Ovary (tissue), 9 donors: ENCODE data around the gene COLGALT1. TPM values are rescaled to one million over a fixed set of nuclear protein-coding genes. Genes with fewer than 3 reads are reported as not detected.

Experiments used
- DNase-seq, 5 donors: peaks; one replicate each; pipeline ENCODE4 v3.0.0-alpha.2; 2019 to 2020
- H3K27ac ChIP-seq, 2 donors: fragments of 200-600 bp; one replicate each; pipeline versions ENCODE4 v1.5.1 to v1.8.0; 2019 to 2022
- H3K27me3 ChIP-seq: fragments of 200-600 bp; one replicate; pipeline ENCODE4 v1.8.0; 2022
- H3K36me3 ChIP-seq: fragments of 200-600 bp; sonication (generic); one replicate; pipeline ENCODE4 v1.5.1; 2019
- H3K4me1 ChIP-seq: one replicate; pipeline ENCODE4 v1.8.1; 2013; ENCODE audit warnings: mild to moderate bottlenecking, moderate library complexity; ENCODE audit not compliant: insufficient read depth
- H3K4me3 ChIP-seq: fragments of 200-600 bp; sonication (generic); one replicate; pipeline ENCODE4 v1.5.1; 2017
- H3K9me3 ChIP-seq, 2 donors: fragments of 200-600 bp in 1 of 2; sonication (generic) in 1 of 2; one replicate each; pipeline versions ENCODE4 v1.5.1 to v1.8.1; 2013 to 2019; ENCODE audit warnings: mild to moderate bottlenecking in 1 of 2, moderate library complexity in 1 of 2
- CTCF ChIP-seq, 3 donors: fragments of 450-650 bp in 2 of 3; fragments of 200-600 bp in 1 of 3; IDR thresholded peaks; one replicate each; pipeline versions ENCODE4 v1.5.1 to v1.8.0; 2016 to 2022; ENCODE audit warnings: antibody characterized with exemption in 3 of 3, mild to moderate bottlenecking in 1 of 3
- EP300 ChIP-seq: sonication (generic); formaldehyde crosslinking; IDR thresholded peaks from one replicate; pipeline ENCODE4 v1.6.1; 2017; ENCODE audit warnings: antibody characterized with exemption
- POLR2A ChIP-seq: fragments of 450-650 bp; IDR thresholded peaks from one replicate; pipeline ENCODE4 v1.6.1; 2017; ENCODE audit warnings: antibody characterized with exemption, mild to moderate bottlenecking, moderate library complexity
- WGBS, 3 donors: extraction: QIAGEN DNeasy Blood & Tissue Kit in 1 of 3; methylation state at CpG; one replicate each; pipeline versions ENCODE4 v1.1.5 to v1.1.7; 2013 to 2017; 5-methylcytosine and 5-hydroxymethylcytosine counted together
- intact Hi-C, 4 donors: fragments of 100-400 bp; cut with DNase I; formaldehyde crosslinking; loops; one replicate each; pipeline versions ENCODE4 v1.11.0 to v1.15.1; 2022 to 2023
- polyA plus RNA-seq, 2 donors: library from polyadenylated mRNA; stranded (reverse); fragments of 200-250 nt in 1 of 2; fragments of 350-450 nt in 1 of 2; fragmentation: Illumina TruSeq in 1 of 2; extraction: RNeasy Lipid Tissue Mini Kit (QIAGEN cat#74804) in 1 of 2; gene quantifications; one replicate each; pipeline ENCODE4 v1.2.3, GENCODE V29; 2013 to 2014
- total RNA-seq, 7 donors: library from RNA; depleted of rRNA in 2 of 7; stranded (reverse); fragments of >200 nt in 2 of 7; fragmentation: NEBNext Ultra II Directional in 3 of 7; extraction: Animal tissue kit (Norgen Biotek cat#: 25700) in 3 of 7; gene quantifications; one replicate each; pipeline versions ENCODE4 v1.1.0 to v1.2.4, GENCODE V29; 2016 to 2023
- donor health status: DM: no; HTN: no; CAD: no; lungs with moderate emphysema.
- donor health status: DM: no; HTN: no; CAD: no.
- donor health status: Bipolar disorder and iron deficiency.
- donor health status: DM: yes; HTN: yes; CAD: no.
- donor health status: DM: no; HTN: no; CAD: no.
- donor health status: DM: yes; HTN: yes; CAD: no.

COLGALT1 gene
- total and polyA plus RNA-seq, 9 donors = 30.4 to 75.2 (median 45.2) TPM

GRCh38 chr19:17615889-17616685 lies 60.6 kb downstream of the COLGALT1 start:
- H3K27me3 ChIP-seq = no peaks in the 10 kb centered on the region
- intact Hi-C loops = no loop called here
- WGBS, 3 donors = 11 to 19% (median 11%) methylated on average over 27 of the region's 27 CpGs
- no peak overlapping the region for H3K27ac ChIP-seq
- peaks cover 2% of the 10 kb centered on the region for H3K4me1 ChIP-seq
- no peaks in the 10 kb centered on the region for H3K36me3 ChIP-seq
- TF ChIP-seq CTCF (IDR thresholded peaks at IDR 0.05) = no peak
- TF ChIP-seq POLR2A = no peak
- no peak for DNase-seq
- no peaks in the 10 kb centered on the region for H3K9me3 ChIP-seq
- H3K4me3 ChIP-seq = no peak overlapping the region

GRCh38 chr19:17616686-17616960 lies 61.2 kb downstream of the COLGALT1 start:
- no peaks in the 10 kb centered on the region for H3K9me3 ChIP-seq
- no peak for DNase-seq
- TF ChIP-seq POLR2A (no peak), EP300 (no peak), CTCF (IDR thresholded peaks at IDR 0.05) (no peak)
- no peaks in the 10 kb centered on the region for H3K27me3 ChIP-seq
- H3K36me3 ChIP-seq = no peaks in the 10 kb centered on the region
- WGBS, 3 donors = 5 to 19% (median 7%) methylated on average over 11 of the region's 11 CpGs
- peaks cover 2% of the 10 kb centered on the region for H3K4me1 ChIP-seq
- no peak overlapping the region for H3K4me3 ChIP-seq
- H3K27ac ChIP-seq = no peak overlapping the region
- intact Hi-C loops = no loop called here

- intact Hi-C loops = no loop called here
- Histone ChIP-seq H3K9me3 (no peaks in the 10 kb centered on the region), H3K27ac (no peak overlapping the region), H3K27me3 (no peaks in the 10 kb centered on the region), H3K4me3 (no peak overlapping the region), H3K4me1 (peaks cover 2% of the 10 kb centered on the region), H3K36me3 (no peaks in the 10 kb centered on the region)
- DNase-seq = no peak
- no peak for TF ChIP-seq CTCF (IDR thresholded peaks at IDR 0.05)
- TF ChIP-seq EP300 = no peak
- no peak for TF ChIP-seq POLR2A
- 65 to 72% (median 65%) methylated on average over 28 of the region's 28 CpGs for whole genome bisulfite sequencing, 3 donors
These were observed 61.7 kb downstream of the COLGALT1 start for GRCh38 chr19:17616961-17617806.

GRCh38 chr19:17617807-17618192 lies 62.4 kb downstream of the COLGALT1 start:
- Histone ChIP-seq H3K36me3 (no peaks in the 10 kb centered on the region), H3K9me3 (no peaks in the 10 kb centered on the region), H3K4me1 (peaks cover 2% of the 10 kb centered on the region), H3K4me3 (no peak overlapping the region), H3K27ac (no peak overlapping the region), H3K27me3 (no peaks in the 10 kb centered on the region)
- intact Hi-C loops = no loop called here
- no peak for DNase-seq
- 92 to 94% (median 93%) methylated on average over 7 of the region's 7 CpGs for WGBS, 3 donors
- no peak for TF ChIP-seq POLR2A
- TF ChIP-seq EP300 = no peak
- no peak for TF ChIP-seq CTCF (IDR thresholded peaks at IDR 0.05)
